Measurements from ENCODE around the gene RGS10. TPM values are rescaled to one million over a fixed set of nuclear protein-coding genes. Genes with fewer than 3 reads are reported as not detected.
A peak's percentile ranks its signal among the peaks of the same experiment; 100 is the strongest.

The RGS10 gene
- total and polyA plus RNA-seq, 10 of the 15 experiments (the other 5 are each of a cell fraction or from before 2014, with no cell fraction given) = 72.8 to 193 (median 127) TPM

DNA sequence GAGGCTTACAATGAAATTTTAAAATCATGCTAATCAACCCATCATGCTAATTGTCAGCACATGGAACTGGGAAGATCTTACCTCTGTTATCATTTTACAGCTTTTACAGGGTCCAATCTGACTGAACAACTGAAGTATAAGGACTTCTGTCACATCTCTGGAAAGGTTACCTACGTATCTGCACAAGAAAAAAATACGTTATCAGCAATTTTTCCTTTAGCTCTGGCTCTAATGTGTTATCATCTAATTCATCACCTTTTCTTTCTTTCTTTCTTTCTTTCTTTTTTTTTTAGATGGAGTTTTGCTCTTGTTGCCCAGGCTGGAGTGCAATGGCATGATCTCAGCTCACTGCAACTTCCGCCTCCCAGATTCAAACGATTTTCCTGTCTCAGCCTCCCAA is 45.6 kb upstream of the RGS10 start:
- Histone ChIP-seq H3K4me3 (no peak overlapping the region), H2AFZ (ENCODE audit: control insufficient read depth, low read depth, low read length) (no peak overlapping the region), H3K9ac (ENCODE audit: control insufficient read depth, insufficient read depth, low read length) (no peak overlapping the region), H3K4me1 (ENCODE audit: control insufficient read depth, insufficient read depth, low read length) (no peaks in the 10 kb centered on the region; the same call in 1 of the 2 replicates), H3K4me2 (ENCODE audit: control insufficient read depth, insufficient read depth) (peak overlapping the region; percentile 30; the same call in 1 of the 2 replicates), H3K79me2 (ENCODE audit: control insufficient read depth, insufficient read depth, low read length) (peaks cover 85% of the 10 kb centered on the region), H3K9me3 (replicated peaks; ENCODE audit: control insufficient read depth, insufficient read depth, low read length) (no peaks in the 10 kb centered on the region; the same call in 2 of the 3 replicates), H3K36me3 (ENCODE audit: control insufficient read depth in 2 of 2, insufficient read depth in 2 of 2, low read length in 1 of 2) (peaks cover 7 to 32% of the 10 kb centered on the region in 2 experiments), H3K27me3 (replicated peaks in 1 of 2; ENCODE audit: control insufficient read depth in 2 of 2, insufficient read depth in 2 of 2, low read length in 1 of 2) (no peaks in the 10 kb centered on the region), H3K27ac (ENCODE audit: control insufficient read depth, insufficient read depth) (no peak overlapping the region), H4K20me1 (ENCODE audit: control insufficient read depth, insufficient read depth) (peaks cover 8% of the 10 kb centered on the region; the same call in 1 of the 2 replicates)
- in situ Hi-C loops (cut with MboI) (no loop called here), intact Hi-C loops (cut with micrococcal nuclease; ENCODE audit: unreplicated experiment) (no loop called here)
- WGBS (ENCODE audit: insufficient coverage, insufficient replicate concordance, low lambda C conversion rate, missing lambda C conversion rate) = 99% methylated on average over 4 of the region's 4 CpGs
- DNase-seq (ENCODE audit: low read depth, low spot score) (no peak), FAIRE-seq (no peak), ATAC-seq (no peak)
- RAD21 ChIA-PET (ENCODE audit: unreplicated experiment) = no interaction called here
- CTCF ChIA-PET = interaction anchor here (0.6 to 1.6 kb wide), 4 partner anchors 15 to 336 kb away, joined by 3 to 6 read pairs (median 3); no protein-coding TSS in a partner anchor
- SMC1A ChIA-PET (ENCODE audit: uncharacterized antibody, unreplicated experiment) = interaction anchor here (0.6 to 1.4 kb wide), 4 partner anchors 13 to 379 kb away, joined by 3 to 4 read pairs (median 3); no protein-coding TSS in a partner anchor
- no peak for TF ChIP-seq CREB1 (IDR thresholded peaks at IDR 0.05; ENCODE audit: low read depth)
- TF ChIP-seq BACH1 (IDR thresholded peaks at IDR 0.05; ENCODE audit: borderline replicate concordance) = no peak
- TF ChIP-seq SMARCA5 (IDR thresholded peaks at IDR 0.05) = no peak
- no peak for TF ChIP-seq YY1 (IDR thresholded peaks at IDR 0.05; ENCODE audit: low read depth, low read length)
- TF ChIP-seq, protein P1, sequence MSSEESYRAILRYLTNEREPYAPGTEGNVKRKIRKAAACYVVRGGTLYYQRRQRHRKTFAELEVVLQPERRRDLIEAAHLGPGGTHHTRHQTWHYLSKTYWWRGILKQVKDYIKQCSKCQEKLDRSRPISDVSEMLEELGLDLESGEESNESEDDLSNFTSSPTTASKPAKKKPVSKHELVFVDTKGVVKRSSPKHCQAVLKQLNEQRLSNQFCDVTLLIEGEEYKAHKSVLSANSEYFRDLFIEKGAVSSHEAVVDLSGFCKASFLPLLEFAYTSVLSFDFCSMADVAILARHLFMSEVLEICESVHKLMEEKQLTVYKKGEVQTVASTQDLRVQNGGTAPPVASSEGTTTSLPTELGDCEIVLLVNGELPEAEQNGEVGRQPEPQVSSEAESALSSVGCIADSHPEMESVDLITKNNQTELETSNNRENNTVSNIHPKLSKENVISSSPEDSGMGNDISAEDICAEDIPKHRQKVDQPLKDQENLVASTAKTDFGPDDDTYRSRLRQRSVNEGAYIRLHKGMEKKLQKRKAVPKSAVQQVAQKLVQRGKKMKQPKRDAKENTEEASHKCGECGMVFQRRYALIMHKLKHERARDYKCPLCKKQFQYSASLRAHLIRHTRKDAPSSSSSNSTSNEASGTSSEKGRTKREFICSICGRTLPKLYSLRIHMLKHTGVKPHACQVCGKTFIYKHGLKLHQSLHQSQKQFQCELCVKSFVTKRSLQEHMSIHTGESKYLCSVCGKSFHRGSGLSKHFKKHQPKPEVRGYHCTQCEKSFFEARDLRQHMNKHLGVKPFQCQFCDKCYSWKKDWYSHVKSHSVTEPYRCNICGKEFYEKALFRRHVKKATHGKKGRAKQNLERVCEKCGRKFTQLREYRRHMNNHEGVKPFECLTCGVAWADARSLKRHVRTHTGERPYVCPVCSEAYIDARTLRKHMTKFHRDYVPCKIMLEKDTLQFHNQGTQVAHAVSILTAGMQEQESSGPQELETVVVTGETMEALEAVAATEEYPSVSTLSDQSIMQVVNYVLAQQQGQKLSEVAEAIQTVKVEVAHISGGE (CRISPR knock-in tag; IDR thresholded peaks at IDR 0.05) = no peak
- no peak for TF ChIP-seq BMI1 (IDR thresholded peaks at IDR 0.05; ENCODE audit: borderline replicate concordance)
- TF ChIP-seq SMAD5 (IDR thresholded peaks at IDR 0.05; ENCODE audit: low read depth) = no peak
- POLR2A ChIA-PET = interaction anchor here (0.5 to 0.7 kb wide), 2 partner anchors 39 to 95 kb away, joined by 3 read pairs; no protein-coding TSS in a partner anchor
- BruUV-seq (replicated peaks) = no TSS peak
